SU-DHL-6 (cell line): ENCODE data around the gene NCKAP5.

Experiments
- H2AFZ ChIP-seq: fragments of 200-600 bp; sonication (generic); 2 replicates; pipeline ENCODE4 v1.6.1; 2014; ENCODE audit warnings: low read depth, mild to moderate bottlenecking, moderate library complexity, mixed read lengths, antibody characterized with exemption, low read length; ENCODE audit not compliant: severe bottlenecking
- H3F3A ChIP-seq: fragments of 200-600 bp; shearing (Covaris generic); 2 replicates; pipeline ENCODE4 v1.6.0; 2016; ENCODE audit warnings: antibody characterized with exemption, mild to moderate bottlenecking; ENCODE audit not compliant: insufficient read depth
- H3K27ac ChIP-seq: fragments of 200-600 bp; sonication (generic); 2 replicates; pipeline ENCODE4 v1.5.1; 2016; ENCODE audit warnings: low read depth, mild to moderate bottlenecking, low read length, moderate library complexity, mixed read lengths
- H3K27me3 ChIP-seq: fragments of 200-600 bp; sonication (generic), shearing (Covaris generic); 2 replicates; pipeline ENCODE4 v1.6.0; 2014; ENCODE audit warnings: mild to moderate bottlenecking, low read length
- H3K36me3 ChIP-seq: fragments of 200-600 bp; sonication (generic); 2 replicates; pipeline ENCODE4 v1.6.1; 2014; ENCODE audit warnings: mild to moderate bottlenecking, low read length, mixed read lengths
- H3K4me2 ChIP-seq: fragments of 300-600, 200-600 bp; shearing (Covaris generic), sonication (generic); 2 replicates; pipeline ENCODE4 v1.6.0; 2014; ENCODE audit warnings: low read length, low read depth, mild to moderate bottlenecking; ENCODE audit not compliant: poor library complexity, severe bottlenecking
- H3K4me3 ChIP-seq: fragments of 200-600 bp; sonication (generic); 2 replicates; pipeline ENCODE4 v1.5.1; 2014; ENCODE audit warnings: antibody characterized with exemption, low read length, mild to moderate bottlenecking, mixed read lengths; ENCODE audit not compliant: insufficient read depth, poor library complexity, severe bottlenecking
- H3K79me2 ChIP-seq: fragments of 200-600 bp; sonication (generic); 2 replicates; pipeline ENCODE4 v1.6.1; 2014; ENCODE audit warnings: mild to moderate bottlenecking, low read length, moderate library complexity; ENCODE audit not compliant: insufficient read depth
- H3K9ac ChIP-seq: fragments of 200-600 bp; sonication (generic); 2 replicates; pipeline ENCODE4 v1.7.0; 2014; ENCODE audit warnings: mild to moderate bottlenecking, low read length
- H3K9me2 ChIP-seq: fragments of 200-600 bp; sonication (generic); replicated peaks from 2 replicates; pipeline ENCODE4 v1.6.1; 2014; ENCODE audit warnings: low read length; ENCODE audit not compliant: insufficient read depth
- H3K9me3 ChIP-seq: fragments of 200-600 bp; sonication (generic); 2 replicates; pipeline ENCODE4 v1.6.1; 2014; ENCODE audit warnings: low read length, mixed read lengths; ENCODE audit not compliant: insufficient read depth
- H4K20me1 ChIP-seq: fragments of 200-600 bp; sonication (generic); 2 replicates; pipeline ENCODE4 v1.6.1; 2014; ENCODE audit warnings: low read depth, mild to moderate bottlenecking, antibody characterized with exemption, low read length, moderate library complexity, mixed read lengths
- EZH2phosphoT487 ChIP-seq: fragments of 200-600 bp; sonication (generic), shearing (Covaris generic); conservative IDR thresholded peaks from 2 replicates; pipeline ENCODE4 v1.6.1; 2018; ENCODE audit warnings: mild to moderate bottlenecking, antibody characterized with exemption, low read length, moderate library complexity, mixed read lengths
- TF ChIP-seq, protein P1 (sequence below): fragments of 200-600 bp; sonication (generic); IDR thresholded peaks from one replicate; pipeline ENCODE4 v1.5.1; 2017; ENCODE audit warnings: antibody characterized with exemption, mild to moderate bottlenecking, low read length, moderate library complexity; ENCODE audit not compliant: insufficient read depth, poor library complexity, severe bottlenecking

NCKAP5 gene

DNA sequence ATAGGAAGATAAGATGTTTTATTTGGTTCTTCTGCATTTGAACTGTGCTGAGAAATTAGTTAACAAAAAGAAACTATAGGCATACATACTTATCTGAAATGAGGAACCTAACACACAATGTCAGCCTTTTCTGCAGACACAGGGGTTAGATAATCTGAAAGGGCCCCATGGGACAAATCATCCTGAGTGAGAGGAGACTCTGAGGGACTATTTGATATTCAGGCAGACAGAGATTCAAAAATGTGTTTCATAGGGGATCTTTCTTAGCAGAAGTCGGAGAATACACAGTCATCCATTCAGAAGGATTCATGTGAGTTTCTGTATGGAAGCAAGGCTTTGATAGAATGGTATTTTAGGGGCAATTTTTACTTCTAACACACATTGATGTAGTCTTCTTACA is 79.1 kb downstream of the NCKAP5 start:
- Histone ChIP-seq H3K9me2 (no peaks in the 10 kb centered on the region), H3K27ac (no peak overlapping the region), H3K27me3 (no peaks in the 10 kb centered on the region), H3K79me2 (no peaks in the 10 kb centered on the region), H2AFZ (no peak overlapping the region), H3K9me3 (no peaks in the 10 kb centered on the region), H3K36me3 (no peaks in the 10 kb centered on the region), H4K20me1 (no peaks in the 10 kb centered on the region), H3K4me2 (no peak overlapping the region), H3F3A (no peaks in the 10 kb centered on the region), H3K9ac (no peak overlapping the region), H3K4me3 (no peak overlapping the region)
- no peak for TF ChIP-seq EZH2phosphoT487
- TF ChIP-seq, protein P1, sequence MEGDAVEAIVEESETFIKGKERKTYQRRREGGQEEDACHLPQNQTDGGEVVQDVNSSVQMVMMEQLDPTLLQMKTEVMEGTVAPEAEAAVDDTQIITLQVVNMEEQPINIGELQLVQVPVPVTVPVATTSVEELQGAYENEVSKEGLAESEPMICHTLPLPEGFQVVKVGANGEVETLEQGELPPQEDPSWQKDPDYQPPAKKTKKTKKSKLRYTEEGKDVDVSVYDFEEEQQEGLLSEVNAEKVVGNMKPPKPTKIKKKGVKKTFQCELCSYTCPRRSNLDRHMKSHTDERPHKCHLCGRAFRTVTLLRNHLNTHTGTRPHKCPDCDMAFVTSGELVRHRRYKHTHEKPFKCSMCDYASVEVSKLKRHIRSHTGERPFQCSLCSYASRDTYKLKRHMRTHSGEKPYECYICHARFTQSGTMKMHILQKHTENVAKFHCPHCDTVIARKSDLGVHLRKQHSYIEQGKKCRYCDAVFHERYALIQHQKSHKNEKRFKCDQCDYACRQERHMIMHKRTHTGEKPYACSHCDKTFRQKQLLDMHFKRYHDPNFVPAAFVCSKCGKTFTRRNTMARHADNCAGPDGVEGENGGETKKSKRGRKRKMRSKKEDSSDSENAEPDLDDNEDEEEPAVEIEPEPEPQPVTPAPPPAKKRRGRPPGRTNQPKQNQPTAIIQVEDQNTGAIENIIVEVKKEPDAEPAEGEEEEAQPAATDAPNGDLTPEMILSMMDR = no peak

GRCh38 chr2:133486771-133487191 is 81.5 kb downstream of the NCKAP5 start:
- H3K4me3 ChIP-seq = no peak overlapping the region
- no peak overlapping the region for H3K9ac ChIP-seq
- H3K27ac ChIP-seq = no peak overlapping the region
- no peak overlapping the region for H3K4me2 ChIP-seq
- TF ChIP-seq EZH2phosphoT487 = no peak
- TF ChIP-seq, protein P1 = no peak
- H3K36me3 ChIP-seq = no peaks in the 10 kb centered on the region
- no peaks in the 10 kb centered on the region for H3K9me3 ChIP-seq
- H4K20me1 ChIP-seq = no peaks in the 10 kb centered on the region
- no peaks in the 10 kb centered on the region for H3K79me2 ChIP-seq
- no peaks in the 10 kb centered on the region for H3K9me2 ChIP-seq
- H3F3A ChIP-seq = no peaks in the 10 kb centered on the region
- H3K27me3 ChIP-seq = no peaks in the 10 kb centered on the region
- H2AFZ ChIP-seq = no peak overlapping the region

GRCh38 chr2:133485868-133486267 is 82.4 kb downstream of the NCKAP5 start:
- Histone ChIP-seq H3K9me2 (no peaks in the 10 kb centered on the region), H3K4me3 (no peak overlapping the region), H3K36me3 (no peaks in the 10 kb centered on the region), H3K27me3 (no peaks in the 10 kb centered on the region), H4K20me1 (no peaks in the 10 kb centered on the region), H2AFZ (no peak overlapping the region), H3K79me2 (no peaks in the 10 kb centered on the region), H3K9me3 (no peaks in the 10 kb centered on the region), H3K9ac (no peak overlapping the region), H3F3A (no peaks in the 10 kb centered on the region), H3K4me2 (no peak overlapping the region), H3K27ac (no peak overlapping the region)
- TF ChIP-seq, protein P1 = no peak
- no peak for TF ChIP-seq EZH2phosphoT487
